ENCODE measurements around the gene ABCA2. TPM values are rescaled to one million over a fixed set of nuclear protein-coding genes. Genes with fewer than 3 reads are reported as not detected.

The ABCA2 gene
- total RNA-seq, 4 donors from 2014 or later: 51.1 to 204 (median 96.5) TPM

DNA sequence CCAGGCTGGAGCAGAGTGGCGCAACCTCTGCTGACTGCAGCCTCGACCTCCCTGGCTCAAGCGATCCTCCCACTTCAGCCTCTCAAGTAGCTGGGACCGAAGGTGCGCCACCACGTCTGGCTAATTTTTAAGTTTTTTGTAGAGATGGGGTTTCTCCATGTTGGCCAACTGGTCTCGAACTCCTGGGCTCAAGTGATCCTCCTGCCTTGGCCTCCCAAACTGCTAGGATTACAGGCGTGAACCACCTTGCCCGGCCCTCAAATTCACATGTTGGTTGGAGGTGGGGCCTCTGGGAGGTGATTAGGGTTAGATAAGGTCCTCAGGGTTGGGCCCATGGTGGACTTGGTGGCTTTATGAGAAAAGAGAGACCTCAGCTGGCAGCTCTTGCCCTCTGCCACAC, 65.9 kb downstream of the ABCA2 start:
- Histone ChIP-seq H3K9me3 (no peaks in the 10 kb centered on the region), H3K4me1 (peaks cover 0 to 19% (median 10%) of the 10 kb centered on the region in 4 donors), H3K36me3 (no peaks in the 10 kb centered on the region), H3K27me3 (peaks cover 5% of the 10 kb centered on the region), H3K4me3 (no peak overlapping the region), H3K27ac (no peak overlapping the region)
- 91 to 100% methylated on average over 1 to 9 of the region's 9 CpGs for WGBS, 2 donors (ENCODE audit: low coverage in 1 of 2)
- in situ Hi-C loops (cut with MboI; ENCODE audit: low pct_ligation_motif_present in 1 of 4, low pct_unique_long_range_greater_than_20kb in 1 of 4, low sequenced_read_pairs in 3 of 4): no loop called here
- TF ChIP-seq POLR2AphosphoS5 (IDR thresholded peaks at IDR 0.05) (no peak), POLR2A (IDR thresholded peaks at IDR 0.05) (no peak), EP300 (IDR thresholded peaks at IDR 0.05; ENCODE audit: low read depth) (no peak)
- TF ChIP-seq, protein P1, sequence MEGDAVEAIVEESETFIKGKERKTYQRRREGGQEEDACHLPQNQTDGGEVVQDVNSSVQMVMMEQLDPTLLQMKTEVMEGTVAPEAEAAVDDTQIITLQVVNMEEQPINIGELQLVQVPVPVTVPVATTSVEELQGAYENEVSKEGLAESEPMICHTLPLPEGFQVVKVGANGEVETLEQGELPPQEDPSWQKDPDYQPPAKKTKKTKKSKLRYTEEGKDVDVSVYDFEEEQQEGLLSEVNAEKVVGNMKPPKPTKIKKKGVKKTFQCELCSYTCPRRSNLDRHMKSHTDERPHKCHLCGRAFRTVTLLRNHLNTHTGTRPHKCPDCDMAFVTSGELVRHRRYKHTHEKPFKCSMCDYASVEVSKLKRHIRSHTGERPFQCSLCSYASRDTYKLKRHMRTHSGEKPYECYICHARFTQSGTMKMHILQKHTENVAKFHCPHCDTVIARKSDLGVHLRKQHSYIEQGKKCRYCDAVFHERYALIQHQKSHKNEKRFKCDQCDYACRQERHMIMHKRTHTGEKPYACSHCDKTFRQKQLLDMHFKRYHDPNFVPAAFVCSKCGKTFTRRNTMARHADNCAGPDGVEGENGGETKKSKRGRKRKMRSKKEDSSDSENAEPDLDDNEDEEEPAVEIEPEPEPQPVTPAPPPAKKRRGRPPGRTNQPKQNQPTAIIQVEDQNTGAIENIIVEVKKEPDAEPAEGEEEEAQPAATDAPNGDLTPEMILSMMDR (IDR thresholded peaks at IDR 0.05): no peak
- no peak for DNase-seq
- intact Hi-C loops (cut with DNase I; ENCODE audit: low total_unique reads): no loop called here

DNA sequence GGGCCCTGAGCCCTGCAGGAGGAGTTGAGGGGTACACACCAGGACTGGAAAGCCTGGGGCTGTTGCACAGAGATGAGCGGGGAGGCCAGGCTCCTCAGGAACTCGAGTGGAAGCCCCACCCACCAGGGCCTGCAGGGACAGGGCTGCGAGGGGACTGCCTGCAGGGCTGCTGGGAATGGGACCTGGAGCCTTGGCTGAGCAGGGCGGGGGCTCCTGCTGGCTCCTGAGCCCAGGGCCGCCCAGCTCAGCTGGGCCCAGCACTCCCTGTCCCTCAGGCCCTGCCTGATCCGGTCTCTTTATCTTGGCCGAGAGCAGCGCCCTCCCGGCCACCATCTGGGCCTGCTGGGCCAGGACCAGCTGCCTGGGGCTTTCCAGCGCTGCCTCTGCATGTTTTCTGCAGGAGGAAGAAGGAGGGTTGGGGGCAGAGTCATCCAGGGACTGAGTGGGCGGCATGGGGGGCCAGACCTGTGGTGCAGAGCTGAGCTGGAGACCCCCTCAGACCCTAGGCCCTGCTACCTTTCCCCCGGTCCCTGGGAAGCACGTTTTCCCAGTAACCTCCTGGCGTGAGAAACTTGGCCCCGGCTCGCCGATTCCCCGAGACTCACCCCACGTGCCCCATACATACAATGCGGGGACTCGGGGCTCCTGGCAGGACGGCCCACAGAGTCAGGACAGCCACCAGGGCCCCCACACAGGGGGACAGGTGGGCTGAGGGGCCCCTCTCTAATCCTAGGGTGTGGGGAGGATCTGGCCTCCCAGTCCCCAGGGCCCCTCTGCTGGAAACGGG, 66.6 kb downstream of the ABCA2 start:
- Histone ChIP-seq H3K36me3 (no peaks in the 10 kb centered on the region), H3K27me3 (peaks cover 5% of the 10 kb centered on the region), H3K4me1 (peaks cover 0 to 19% (median 10%) of the 10 kb centered on the region in 4 donors), H3K27ac (no peak overlapping the region), H3K9me3 (no peaks in the 10 kb centered on the region), H3K4me3 (no peak overlapping the region)
- intact Hi-C loops (cut with DNase I; ENCODE audit: low total_unique reads) (no loop called here), in situ Hi-C loops (cut with MboI; ENCODE audit: low pct_ligation_motif_present in 1 of 4, low pct_unique_long_range_greater_than_20kb in 1 of 4, low sequenced_read_pairs in 3 of 4) (no loop called here)
- no peak for DNase-seq
- 74% methylated on average over 21 of the region's 23 CpGs; no CpG with 5 or more reads in 1 of the 2 donors for whole genome bisulfite sequencing, 2 donors (ENCODE audit: low coverage in 1 of 2)
- TF ChIP-seq POLR2AphosphoS5 (IDR thresholded peaks at IDR 0.05): no peak
- no peak for TF ChIP-seq POLR2A (IDR thresholded peaks at IDR 0.05)
- TF ChIP-seq EP300 (IDR thresholded peaks at IDR 0.05; ENCODE audit: low read depth): no peak

DNA sequence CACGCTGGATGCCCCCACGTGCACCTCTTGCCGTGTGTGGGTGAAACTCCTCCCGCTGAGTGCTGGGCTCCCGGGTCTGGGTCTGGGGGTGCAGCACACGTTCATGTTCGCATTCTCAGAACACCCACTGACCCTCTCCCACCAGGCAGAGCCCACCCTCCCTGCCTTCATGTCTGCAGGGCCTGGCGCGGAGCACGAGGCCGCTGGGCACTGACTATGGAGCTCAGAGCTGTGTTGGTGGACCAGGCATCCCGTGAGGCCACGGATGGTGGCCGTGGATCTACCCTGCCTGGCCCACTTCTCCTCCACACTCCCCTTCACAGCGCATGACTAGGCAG, 67.1 kb downstream of the ABCA2 start:
- Histone ChIP-seq H3K4me3 (no peak overlapping the region), H3K9me3 (no peaks in the 10 kb centered on the region), H3K36me3 (no peaks in the 10 kb centered on the region), H3K4me1 (peaks cover 0 to 14% (median 8%) of the 10 kb centered on the region in 4 donors), H3K27ac (no peak overlapping the region), H3K27me3 (no peaks in the 10 kb centered on the region)
- TF ChIP-seq POLR2A (IDR thresholded peaks at IDR 0.05): no peak
- TF ChIP-seq, protein P1 (IDR thresholded peaks at IDR 0.05): no peak
- TF ChIP-seq POLR2AphosphoS5 (IDR thresholded peaks at IDR 0.05): no peak
- 89% methylated on average over 15 of the region's 15 CpGs; no CpG with 5 or more reads in 1 of the 2 donors for WGBS, 2 donors (ENCODE audit: low coverage in 1 of 2)
- in situ Hi-C loops (cut with MboI; ENCODE audit: low pct_ligation_motif_present in 1 of 4, low pct_unique_long_range_greater_than_20kb in 1 of 4, low sequenced_read_pairs in 3 of 4): no loop called here
- DNase-seq: no peak
- intact Hi-C loops (cut with DNase I; ENCODE audit: low total_unique reads): no loop called here

DNA sequence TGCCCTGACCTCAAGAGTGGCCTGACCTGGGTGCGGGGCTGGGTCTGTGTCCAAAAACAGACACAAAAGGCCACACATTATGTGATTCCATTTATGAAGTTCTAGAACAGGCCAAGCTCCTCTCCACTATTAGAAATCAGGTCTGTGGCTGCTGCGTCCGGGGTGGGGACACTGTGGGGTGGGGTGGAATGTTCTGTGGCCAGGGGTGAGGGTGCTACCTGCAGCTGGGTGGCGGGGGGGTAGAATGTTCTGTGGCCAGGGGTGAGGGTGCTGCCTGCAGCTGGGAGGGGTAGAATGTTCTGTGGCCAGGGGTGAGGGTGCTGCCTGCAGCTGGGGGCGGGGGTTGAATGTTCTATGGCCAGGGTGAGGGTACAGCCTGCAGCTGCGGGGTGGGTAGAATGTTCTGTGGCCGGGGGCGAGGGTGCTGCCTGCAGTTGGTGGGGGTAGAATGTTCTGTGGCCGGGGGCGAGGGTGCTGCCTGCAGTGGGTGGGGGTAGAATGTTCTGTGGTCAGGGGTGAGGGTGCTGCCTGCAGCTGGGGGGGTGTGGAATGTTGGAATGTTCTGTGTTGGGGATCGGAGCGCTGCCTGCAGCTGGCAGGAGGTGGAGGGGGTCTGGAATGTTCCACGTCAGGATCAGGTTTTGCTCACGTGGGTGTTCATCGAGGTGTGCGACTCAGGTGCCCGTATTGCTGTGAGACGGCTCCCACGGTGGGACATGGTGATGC, 67.7 kb downstream of the ABCA2 start:
- no peak for DNase-seq
- no peaks in the 10 kb centered on the region for H3K36me3 ChIP-seq
- no peak for TF ChIP-seq POLR2AphosphoS5 (IDR thresholded peaks at IDR 0.05)
- TF ChIP-seq POLR2A (IDR thresholded peaks at IDR 0.05): no peak
- TF ChIP-seq, protein P1 (IDR thresholded peaks at IDR 0.05): no peak
- no peak for TF ChIP-seq EP300 (IDR thresholded peaks at IDR 0.05; ENCODE audit: low read depth)
- no peak overlapping the region for H3K27ac ChIP-seq
- intact Hi-C loops (cut with DNase I; ENCODE audit: low total_unique reads): no loop called here
- no peak overlapping the region for H3K4me3 ChIP-seq
- no peaks in the 10 kb centered on the region for H3K9me3 ChIP-seq
- H3K27me3 ChIP-seq: no peaks in the 10 kb centered on the region
- in situ Hi-C loops (cut with MboI; ENCODE audit: low pct_ligation_motif_present in 1 of 4, low pct_unique_long_range_greater_than_20kb in 1 of 4, low sequenced_read_pairs in 3 of 4): no loop called here
- 36 to 80% methylated on average over 7 to 13 of the region's 19 CpGs for WGBS, 2 donors (ENCODE audit: low coverage in 1 of 2)
- H3K4me1 ChIP-seq: peaks cover 0 to 10% (median 8%) of the 10 kb centered on the region in 4 donors

All from transverse colon (tissue), 4 donors.